NOMO-1 treated with DMSO at 0.1 percent for 48 hours (cell line): ENCODE results near the gene BICD1.
"Not testable (repeated sequence)": the region's sequence is repeated elsewhere in the genome, so short reads cannot be mapped to it uniquely, and the experiment has no call there.

Source experiments
- DNase-seq: peaks from one replicate; lab custom pipeline; 2025; ENCODE audit not compliant: unreplicated experiment; lab: John Stamatoyannopoulos, UW

The BICD1 gene

GRCh38 chr12:32106517-32107358 lies at the start of gene BICD1:
Gene BICD1, plus strand, starts transcription at chr12:32106847. Its CDS starts 485 bp downstream, at chr12:32107332.
- peak; percentile 66 for DNase-seq

GRCh38 chr12:32061033-32061432 lies 45.6 kb upstream of the BICD1 start:
- DNase-seq, result no peak

GRCh38 chr12:32062881-32063280 lies 43.8 kb upstream of the BICD1 start:
- DNase-seq, result no peak

- DNase-seq, result no peak
Measured at GRCh38 chr12:32063796-32064195, 42.9 kb upstream of the BICD1 start.

- no peak for DNase-seq
Measured at GRCh38 chr12:32066206-32066605, 40.4 kb upstream of the BICD1 start.

- no peak for DNase-seq
Measured at GRCh38 chr12:32069071-32069470, 37.6 kb upstream of the BICD1 start.

GRCh38 chr12:32069731-32070130 lies 36.9 kb upstream of the BICD1 start:
- DNase-seq, result no peak

GRCh38 chr12:32070370-32070769 lies 36.3 kb upstream of the BICD1 start:
- DNase-seq, result no peak

GRCh38 chr12:32072102-32072501 lies 34.5 kb upstream of the BICD1 start:
- DNase-seq, result no peak

- no peak for DNase-seq
Measured at GRCh38 chr12:32074432-32074831, 32.2 kb upstream of the BICD1 start.

GRCh38 chr12:32076941-32077340 lies 29.7 kb upstream of the BICD1 start:
- DNase-seq, result no peak

GRCh38 chr12:32080435-32080834 lies 26.2 kb upstream of the BICD1 start:
- DNase-seq, result no peak

GRCh38 chr12:32083489-32083888 lies 23.2 kb upstream of the BICD1 start:
- DNase-seq, result no peak

GRCh38 chr12:32084017-32084688 lies 22.5 kb upstream of the BICD1 start:
- DNase-seq, result no peak

- no peak for DNase-seq
Measured at GRCh38 chr12:32084753-32085152, 21.9 kb upstream of the BICD1 start.

- DNase-seq, result no peak
Measured at GRCh38 chr12:32087306-32087705, 19.3 kb upstream of the BICD1 start.

GRCh38 chr12:32089156-32089555 lies 17.5 kb upstream of the BICD1 start:
- DNase-seq, result no peak

GRCh38 chr12:32089586-32089985 lies 17.1 kb upstream of the BICD1 start:
- DNase-seq, result no peak

GRCh38 chr12:32091696-32092095 lies 15.0 kb upstream of the BICD1 start:
- no peak for DNase-seq

- DNase-seq, result no peak
Measured at GRCh38 chr12:32098112-32098511, 8.5 kb upstream of the BICD1 start.

GRCh38 chr12:32099275-32099674 lies 7.4 kb upstream of the BICD1 start:
- DNase-seq, result not testable (repeated sequence)

- DNase-seq, result no peak
Measured at GRCh38 chr12:32100361-32100760, 6.3 kb upstream of the BICD1 start.
